ENCODE measurements around the gene FSIP2.

The FSIP2 gene

DNA sequence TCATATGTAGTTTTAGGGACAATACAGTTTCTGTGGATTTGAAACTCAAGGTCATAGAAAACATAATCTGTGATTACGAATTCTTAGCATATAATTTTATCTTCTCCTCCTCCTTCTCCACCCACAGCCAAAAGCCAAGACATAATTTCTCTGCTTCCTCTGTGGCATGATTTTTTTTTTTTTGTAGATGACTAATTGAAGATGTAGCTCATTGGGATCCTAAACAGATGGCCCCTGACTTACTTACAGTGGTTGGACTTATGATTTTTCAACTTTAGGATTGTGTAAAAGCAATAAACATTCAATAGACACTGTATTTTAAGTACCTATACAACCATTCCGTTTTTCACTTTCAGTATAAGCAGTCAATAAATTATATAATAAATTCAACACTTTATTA, 42.3 kb downstream of the FSIP2 start:
- no peak for DNase-seq

DNA sequence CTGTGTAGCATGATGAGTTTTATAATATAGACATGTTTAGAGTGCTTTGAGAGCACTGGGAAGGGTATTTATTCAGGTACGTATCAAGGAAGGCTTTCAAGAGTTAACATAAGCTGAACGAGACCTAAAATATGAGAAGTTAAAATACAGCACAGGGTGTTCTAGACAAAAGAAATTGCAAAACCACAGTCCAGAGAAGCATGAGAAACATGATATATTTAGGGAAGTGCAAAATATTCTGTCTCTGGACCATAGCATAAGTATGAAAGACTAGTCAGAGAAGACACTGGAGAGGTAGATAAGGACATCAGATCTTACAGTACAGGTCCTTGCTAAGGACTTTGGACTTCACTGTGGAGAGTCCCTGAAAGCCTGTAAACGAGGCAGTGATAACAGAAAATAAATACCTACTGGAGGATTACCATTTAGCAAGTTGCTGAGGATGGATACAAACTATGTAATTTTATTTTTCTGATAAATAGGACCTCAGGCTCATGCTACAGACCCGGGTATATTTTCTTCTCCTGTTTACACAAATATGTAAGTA, 43.7 kb downstream of the FSIP2 start:
- Histone ChIP-seq H3K4me3 (ENCODE audit: insufficient read depth, low read depth, low read length, poor library complexity, severe bottlenecking) (no peak overlapping the region), H3K27me3 (replicated peaks; ENCODE audit: control insufficient read depth, insufficient read depth, low read length, poor library complexity, severe bottlenecking) (no peaks in the 10 kb centered on the region), H3K4me1 (ENCODE audit: control insufficient read depth, insufficient read depth, low read length, poor library complexity, severe bottlenecking) (no peaks in the 10 kb centered on the region), H3K27ac (ENCODE audit: insufficient read depth, low read length, poor library complexity, severe bottlenecking) (no peak overlapping the region), H3K9me3 (ENCODE audit: control insufficient read depth, low read length) (no peaks in the 10 kb centered on the region), H3K36me3 (ENCODE audit: control insufficient read depth, insufficient read depth, low read length) (no peaks in the 10 kb centered on the region)
- DNase-seq = no peak

More for the DNA sequence above, 42.3 kb downstream of the FSIP2 start:
- no peaks in the 10 kb centered on the region for H3K27me3 ChIP-seq (replicated peaks; ENCODE audit: control insufficient read depth, insufficient read depth, low read length, poor library complexity, severe bottlenecking)
- H3K4me1 ChIP-seq (ENCODE audit: control insufficient read depth, insufficient read depth, low read length, poor library complexity, severe bottlenecking) = no peaks in the 10 kb centered on the region
- no peak overlapping the region for H3K27ac ChIP-seq (ENCODE audit: insufficient read depth, low read length, poor library complexity, severe bottlenecking)
- no peak overlapping the region for H3K4me3 ChIP-seq (ENCODE audit: insufficient read depth, low read depth, low read length, poor library complexity, severe bottlenecking)
- no peaks in the 10 kb centered on the region for H3K36me3 ChIP-seq (ENCODE audit: control insufficient read depth, insufficient read depth, low read length)
- H3K9me3 ChIP-seq (ENCODE audit: control insufficient read depth, low read length) = no peaks in the 10 kb centered on the region

DNA sequence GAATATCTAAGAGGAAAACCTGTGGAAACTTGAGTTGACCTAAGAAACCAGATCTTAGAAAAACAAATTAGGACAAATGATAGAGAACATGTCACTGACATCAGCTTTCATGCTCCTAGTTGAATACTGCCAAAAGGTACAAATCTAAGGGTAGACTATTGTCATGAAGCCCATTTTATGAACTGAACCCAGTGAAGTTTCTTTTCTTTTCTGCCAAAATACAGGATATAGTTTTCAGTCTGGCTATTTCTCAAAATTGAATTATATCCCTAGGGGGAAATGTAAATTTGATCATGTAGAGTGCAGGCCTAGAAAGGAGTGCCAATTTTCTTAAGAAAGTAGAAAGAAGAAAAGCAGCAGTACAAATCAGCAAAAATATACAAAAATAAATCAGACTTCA, 46.6 kb downstream of the FSIP2 start:
- H3K36me3 ChIP-seq (ENCODE audit: control insufficient read depth, insufficient read depth, low read length) = no peaks in the 10 kb centered on the region
- H3K27me3 ChIP-seq (replicated peaks; ENCODE audit: control insufficient read depth, insufficient read depth, low read length, poor library complexity, severe bottlenecking) = no peaks in the 10 kb centered on the region
- H3K4me1 ChIP-seq (ENCODE audit: control insufficient read depth, insufficient read depth, low read length, poor library complexity, severe bottlenecking) = no peaks in the 10 kb centered on the region
- no peak for DNase-seq
- no peaks in the 10 kb centered on the region for H3K9me3 ChIP-seq (ENCODE audit: control insufficient read depth, low read length)
- no peak overlapping the region for H3K4me3 ChIP-seq (ENCODE audit: insufficient read depth, low read depth, low read length, poor library complexity, severe bottlenecking)
- H3K27ac ChIP-seq (ENCODE audit: insufficient read depth, low read length, poor library complexity, severe bottlenecking) = no peak overlapping the region

DNA sequence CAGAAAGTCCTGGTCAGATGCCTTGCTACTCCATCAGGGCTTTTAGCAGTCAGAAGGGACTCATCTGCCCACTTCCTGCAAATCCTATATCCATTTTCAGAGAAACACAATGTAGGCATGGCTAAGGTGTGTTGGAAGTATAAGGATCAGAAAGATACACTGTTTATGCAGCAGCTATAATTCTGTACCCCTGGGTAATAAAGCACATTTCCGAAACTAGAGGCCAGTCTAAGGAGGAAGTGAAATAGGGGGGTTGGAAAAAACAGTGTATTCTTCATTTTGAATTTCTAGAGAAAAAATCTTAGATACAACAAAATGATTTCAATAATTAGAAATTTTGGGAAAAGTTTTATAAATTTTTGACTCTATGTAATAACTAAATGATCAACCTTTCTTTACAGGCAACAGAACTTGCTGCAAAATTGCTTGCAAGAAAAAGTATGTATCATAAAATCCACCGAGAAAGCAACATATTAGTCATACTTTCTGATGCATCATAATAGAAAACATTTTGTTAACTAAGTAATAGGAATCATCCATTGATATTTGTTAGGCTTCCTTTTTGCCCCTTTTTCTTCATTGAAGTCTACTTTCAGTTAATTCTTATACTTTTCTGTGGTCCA, 47.4 kb downstream of the FSIP2 start:
- Histone ChIP-seq H3K9me3 (ENCODE audit: control insufficient read depth, low read length) (no peaks in the 10 kb centered on the region), H3K4me3 (ENCODE audit: insufficient read depth, low read depth, low read length, poor library complexity, severe bottlenecking) (no peak overlapping the region), H3K36me3 (ENCODE audit: control insufficient read depth, insufficient read depth, low read length) (no peaks in the 10 kb centered on the region), H3K27me3 (replicated peaks; ENCODE audit: control insufficient read depth, insufficient read depth, low read length, poor library complexity, severe bottlenecking) (no peaks in the 10 kb centered on the region), H3K27ac (ENCODE audit: insufficient read depth, low read length, poor library complexity, severe bottlenecking) (no peak overlapping the region), H3K4me1 (ENCODE audit: control insufficient read depth, insufficient read depth, low read length, poor library complexity, severe bottlenecking) (no peaks in the 10 kb centered on the region)
- no peak for DNase-seq

DNA sequence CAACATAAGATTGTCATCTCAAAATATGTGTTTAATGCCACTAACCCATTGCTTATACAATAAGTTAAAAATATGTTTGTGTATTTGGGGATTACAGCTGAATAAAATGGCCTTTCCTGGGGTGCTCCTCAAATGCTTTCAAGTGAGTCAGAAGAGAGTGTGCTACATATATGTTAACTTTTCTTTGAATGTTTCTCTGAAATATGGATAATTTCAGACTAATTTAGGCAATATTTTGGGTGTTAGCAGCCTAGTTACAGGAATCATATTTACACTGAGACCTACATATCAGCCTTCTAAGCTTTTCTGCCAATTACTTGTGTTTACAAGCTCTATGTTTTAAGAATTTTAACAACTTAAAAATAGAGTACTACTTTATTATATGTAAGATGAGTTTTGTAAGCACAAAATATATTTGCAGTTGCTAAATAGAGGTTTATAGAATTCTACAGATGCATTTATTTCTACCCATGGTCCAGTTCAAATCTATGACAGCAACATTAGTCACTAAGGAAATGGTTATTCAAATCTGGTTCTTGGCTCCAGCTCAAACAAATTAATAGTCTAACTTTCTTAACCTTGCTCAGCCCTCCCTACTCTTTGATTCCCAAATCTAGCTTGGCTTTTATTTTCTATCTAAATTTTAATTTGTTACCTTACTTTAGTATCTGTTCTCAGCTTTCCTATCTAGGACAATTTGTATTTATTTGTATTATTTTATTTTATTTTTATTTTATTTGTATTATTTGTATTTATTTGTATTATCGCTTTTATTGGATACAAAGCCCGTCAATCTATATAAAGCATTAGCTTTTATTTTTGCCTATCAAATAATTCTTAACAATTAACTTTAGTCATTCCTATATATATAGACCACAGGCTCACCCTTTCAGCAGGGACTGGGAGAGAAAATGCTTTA, 48.9 kb downstream of the FSIP2 start:
- no peaks in the 10 kb centered on the region for H3K36me3 ChIP-seq (ENCODE audit: control insufficient read depth, insufficient read depth, low read length)
- DNase-seq = no peak
- H3K9me3 ChIP-seq (ENCODE audit: control insufficient read depth, low read length) = no peaks in the 10 kb centered on the region
- no peak overlapping the region for H3K4me3 ChIP-seq (ENCODE audit: insufficient read depth, low read depth, low read length, poor library complexity, severe bottlenecking)
- H3K4me1 ChIP-seq (ENCODE audit: control insufficient read depth, insufficient read depth, low read length, poor library complexity, severe bottlenecking) = no peaks in the 10 kb centered on the region
- no peak overlapping the region for H3K27ac ChIP-seq (ENCODE audit: insufficient read depth, low read length, poor library complexity, severe bottlenecking)
- no peaks in the 10 kb centered on the region for H3K27me3 ChIP-seq (replicated peaks; ENCODE audit: control insufficient read depth, insufficient read depth, low read length, poor library complexity, severe bottlenecking)

DNA sequence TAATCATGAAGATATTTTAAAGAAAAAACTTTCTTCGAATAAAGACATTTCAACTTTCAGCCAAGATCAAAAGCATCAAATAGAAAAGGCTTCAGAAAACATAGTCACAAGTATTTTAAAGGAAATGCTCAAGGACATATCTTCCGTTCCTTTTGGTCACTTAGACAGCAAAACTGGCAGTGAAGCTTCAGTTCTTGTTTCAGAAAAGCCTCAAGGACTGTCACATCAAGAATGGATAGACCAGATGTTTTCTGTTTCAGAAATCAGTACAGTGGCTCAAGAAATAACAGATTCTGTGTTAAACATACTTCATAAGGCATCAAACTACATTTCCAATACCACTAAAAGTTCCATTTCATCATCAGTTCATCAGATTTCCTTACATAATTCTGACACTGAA, 51.8 kb downstream of the FSIP2 start:
- Histone ChIP-seq H3K4me1 (ENCODE audit: control insufficient read depth, insufficient read depth, low read length, poor library complexity, severe bottlenecking) (no peaks in the 10 kb centered on the region), H3K4me3 (ENCODE audit: insufficient read depth, low read depth, low read length, poor library complexity, severe bottlenecking) (no peak overlapping the region), H3K36me3 (ENCODE audit: control insufficient read depth, insufficient read depth, low read length) (no peaks in the 10 kb centered on the region), H3K27ac (ENCODE audit: insufficient read depth, low read length, poor library complexity, severe bottlenecking) (no peak overlapping the region), H3K27me3 (replicated peaks; ENCODE audit: control insufficient read depth, insufficient read depth, low read length, poor library complexity, severe bottlenecking) (no peaks in the 10 kb centered on the region), H3K9me3 (ENCODE audit: control insufficient read depth, low read length) (no peaks in the 10 kb centered on the region)
- no peak for DNase-seq

DNA sequence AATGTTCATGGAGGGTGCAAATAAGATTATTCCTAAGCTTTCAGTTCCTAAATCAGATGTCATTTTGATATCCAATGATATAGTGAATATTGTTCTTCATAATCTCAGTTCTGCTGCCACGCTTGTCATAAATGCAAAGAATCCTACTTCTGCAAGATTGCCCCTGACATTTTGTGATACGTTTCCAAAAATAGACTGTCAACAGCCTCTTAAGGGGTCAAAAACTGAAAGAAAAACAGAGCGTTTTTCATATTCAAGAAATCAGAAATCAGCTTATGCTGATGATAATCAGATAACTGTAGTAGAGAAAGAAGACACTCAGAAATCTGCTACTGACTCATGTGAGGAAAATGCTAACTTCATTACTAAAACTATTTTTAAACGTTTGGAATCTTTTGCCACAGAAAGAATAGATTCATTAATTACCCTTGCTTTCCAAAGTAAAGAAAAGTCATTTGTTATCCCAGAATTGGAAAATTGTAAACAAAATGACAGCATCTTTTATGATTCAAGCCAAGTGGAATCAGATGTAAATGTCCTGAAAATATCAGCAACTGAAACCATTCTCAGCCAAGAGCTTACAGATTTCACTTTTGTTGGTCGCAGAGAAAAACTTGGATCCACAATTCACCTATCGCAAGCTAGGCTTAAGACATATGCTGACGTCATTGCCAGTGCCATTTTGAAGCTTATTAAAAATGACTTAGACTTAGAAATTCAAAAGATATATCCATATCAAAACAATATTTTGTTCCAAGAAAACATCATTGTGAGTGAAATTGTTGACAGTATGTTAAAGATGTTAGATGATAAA, 55.1 kb downstream of the FSIP2 start:
- no peaks in the 10 kb centered on the region for H3K27me3 ChIP-seq (replicated peaks; ENCODE audit: control insufficient read depth, insufficient read depth, low read length, poor library complexity, severe bottlenecking)
- H3K9me3 ChIP-seq (ENCODE audit: control insufficient read depth, low read length) = no peaks in the 10 kb centered on the region
- no peaks in the 10 kb centered on the region for H3K4me1 ChIP-seq (ENCODE audit: control insufficient read depth, insufficient read depth, low read length, poor library complexity, severe bottlenecking)
- H3K36me3 ChIP-seq (ENCODE audit: control insufficient read depth, insufficient read depth, low read length) = no peaks in the 10 kb centered on the region
- H3K27ac ChIP-seq (ENCODE audit: insufficient read depth, low read length, poor library complexity, severe bottlenecking) = no peak overlapping the region
- no peak overlapping the region for H3K4me3 ChIP-seq (ENCODE audit: insufficient read depth, low read depth, low read length, poor library complexity, severe bottlenecking)
- DNase-seq = no peak

DNA sequence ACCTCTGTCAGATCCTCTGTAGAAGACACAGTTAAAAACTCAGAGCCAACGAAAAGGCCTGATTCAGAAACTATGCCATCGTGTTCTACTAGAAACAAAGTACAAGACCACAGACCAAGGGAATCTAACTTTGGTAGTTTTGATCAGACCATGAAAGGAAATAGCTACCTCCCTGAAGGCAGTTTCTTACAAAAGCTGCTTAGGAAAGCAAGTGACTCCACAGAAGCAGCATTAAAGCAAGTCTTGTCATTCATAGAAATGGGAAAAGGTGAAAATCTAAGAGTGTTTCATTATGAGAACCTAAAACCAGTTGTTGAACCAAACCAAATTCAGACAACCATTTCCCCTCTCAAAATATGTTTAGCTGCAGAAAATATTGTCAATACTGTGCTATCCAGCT, 58.2 kb downstream of the FSIP2 start:
- H3K4me1 ChIP-seq (ENCODE audit: control insufficient read depth, insufficient read depth, low read length, poor library complexity, severe bottlenecking) = no peaks in the 10 kb centered on the region
- no peak overlapping the region for H3K4me3 ChIP-seq (ENCODE audit: insufficient read depth, low read depth, low read length, poor library complexity, severe bottlenecking)
- no peak for DNase-seq
- H3K27ac ChIP-seq (ENCODE audit: insufficient read depth, low read length, poor library complexity, severe bottlenecking) = no peak overlapping the region
- no peaks in the 10 kb centered on the region for H3K9me3 ChIP-seq (ENCODE audit: control insufficient read depth, low read length)
- no peaks in the 10 kb centered on the region for H3K27me3 ChIP-seq (replicated peaks; ENCODE audit: control insufficient read depth, insufficient read depth, low read length, poor library complexity, severe bottlenecking)
- no peaks in the 10 kb centered on the region for H3K36me3 ChIP-seq (ENCODE audit: control insufficient read depth, insufficient read depth, low read length)

DNA sequence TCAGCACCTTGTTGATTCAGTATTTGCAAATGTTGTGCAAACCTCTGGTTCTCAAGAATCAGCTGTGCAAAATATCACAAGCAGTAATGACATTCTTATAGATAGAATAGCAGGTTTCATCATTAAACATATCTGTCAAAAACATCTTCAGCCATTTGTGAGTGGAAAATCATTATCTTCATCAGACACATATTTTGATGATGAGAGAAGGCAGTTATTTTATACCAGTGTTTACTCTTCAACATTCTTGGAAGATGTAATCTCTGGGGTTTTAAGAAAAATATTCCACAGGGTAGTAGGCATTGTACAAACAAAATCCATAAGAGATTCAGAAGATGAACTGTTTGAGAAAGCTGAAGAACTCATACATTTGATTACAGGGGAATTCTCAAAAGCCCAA, 64.3 kb downstream of the FSIP2 start:
- Histone ChIP-seq H3K27ac (ENCODE audit: insufficient read depth, low read length, poor library complexity, severe bottlenecking) (no peak overlapping the region), H3K36me3 (ENCODE audit: control insufficient read depth, insufficient read depth, low read length) (no peaks in the 10 kb centered on the region), H3K4me3 (ENCODE audit: insufficient read depth, low read depth, low read length, poor library complexity, severe bottlenecking) (no peak overlapping the region), H3K4me1 (ENCODE audit: control insufficient read depth, insufficient read depth, low read length, poor library complexity, severe bottlenecking) (no peaks in the 10 kb centered on the region), H3K27me3 (replicated peaks; ENCODE audit: control insufficient read depth, insufficient read depth, low read length, poor library complexity, severe bottlenecking) (no peaks in the 10 kb centered on the region), H3K9me3 (ENCODE audit: control insufficient read depth, low read length) (no peaks in the 10 kb centered on the region)
- no peak for DNase-seq

Data from effector memory CD4-positive, alpha-beta T cell (primary cell).